HepG2 (cell line): ENCODE data around the gene OSBPL10. TPM values are rescaled to one million over a fixed set of nuclear protein-coding genes. Genes with fewer than 3 reads are reported as not detected.
A peak's percentile ranks its signal among the peaks of the same experiment; 100 is the strongest.

Experiments
- ATF2 ChIP-seq: sonication (generic); formaldehyde crosslinking; IDR thresholded peaks from 2 replicates; pipeline ENCODE4 v1.4.0; 2020; ENCODE audit warnings: missing genetic modification reagents
- CBX5 ChIP-seq: sonication (generic); formaldehyde crosslinking; IDR thresholded peaks from 2 replicates; pipeline ENCODE4 v1.4.0; 2020; ENCODE audit warnings: missing genetic modification reagents, borderline replicate concordance
- HNF1A ChIP-seq, 2 experiments: sonication (generic) in 1 of 2; formaldehyde crosslinking in 1 of 2; IDR thresholded peaks; 2 replicates each; pipeline versions ENCODE4 v1.4.0 to v1.6.1; 2016 to 2020; ENCODE audit warnings: borderline replicate concordance in 1 of 2, low read depth in 1 of 2, mild to moderate bottlenecking in 1 of 2, missing genetic modification reagents in 1 of 2
- HOXA3 ChIP-seq: sonication (generic); formaldehyde crosslinking; IDR thresholded peaks from 2 replicates; pipeline ENCODE4 v1.5.0; 2020; ENCODE audit warnings: missing genetic modification reagents
- MXD3 ChIP-seq: IDR thresholded peaks from 2 replicates; pipeline ENCODE4 v1.6.1; 2016; ENCODE audit warnings: mild to moderate bottlenecking, missing biosample characterization, missing genetic modification reagents
- TEF ChIP-seq: sonication (generic); formaldehyde crosslinking; IDR thresholded peaks from 2 replicates; pipeline ENCODE4 v1.5.0; 2020; ENCODE audit warnings: missing genetic modification reagents
- ZBTB3 ChIP-seq: sonication (generic); formaldehyde crosslinking; IDR thresholded peaks from 2 replicates; pipeline ENCODE4 v1.4.0; 2020; ENCODE audit warnings: low read depth, mild to moderate bottlenecking, moderate library complexity, missing genetic modification reagents, borderline replicate concordance
- ZNF160 ChIP-seq: sonication (generic); formaldehyde crosslinking; IDR thresholded peaks from 2 replicates; pipeline ENCODE4 v1.8.0; 2022; ENCODE audit warnings: mild to moderate bottlenecking, inconsistent platforms, missing genetic modification reagents
- ZNF235 ChIP-seq: sonication (generic); formaldehyde crosslinking; IDR thresholded peaks from 2 replicates; pipeline ENCODE4 v1.8.1; 2023; ENCODE audit warnings: mild to moderate bottlenecking, missing genetic modification reagents, borderline replicate concordance
- ZNF253 ChIP-seq: sonication (generic); formaldehyde crosslinking; IDR thresholded peaks from 2 replicates; pipeline ENCODE4 v1.8.0; 2022; ENCODE audit warnings: mild to moderate bottlenecking, missing genetic modification reagents, borderline replicate concordance
- ZNF281 ChIP-seq: sonication (generic); formaldehyde crosslinking; IDR thresholded peaks from 2 replicates; pipeline ENCODE4 v1.4.0; 2020; ENCODE audit warnings: missing genetic modification reagents, borderline replicate concordance
- ZNF335 ChIP-seq: sonication (generic); formaldehyde crosslinking; IDR thresholded peaks from 2 replicates; pipeline ENCODE4 v1.4.0; 2020; ENCODE audit warnings: missing genetic modification reagents
- ZNF354B ChIP-seq: sonication (generic); formaldehyde crosslinking; IDR thresholded peaks from 2 replicates; pipeline ENCODE4 v1.8.0; 2022; ENCODE audit warnings: mild to moderate bottlenecking, missing genetic modification reagents
- ZNF546 ChIP-seq: sonication (generic); formaldehyde crosslinking; conservative IDR thresholded peaks from 2 replicates; pipeline ENCODE4 v1.8.1; 2023; ENCODE audit warnings: mild to moderate bottlenecking, missing genetic modification reagents
- ZNF570 ChIP-seq: sonication (generic); formaldehyde crosslinking; IDR thresholded peaks from 2 replicates; pipeline ENCODE4 v1.4.0; 2020; ENCODE audit warnings: mild to moderate bottlenecking, missing genetic modification reagents, borderline replicate concordance
- ZNF615 ChIP-seq: sonication (generic); formaldehyde crosslinking; IDR thresholded peaks from 2 replicates; pipeline ENCODE4 v1.5.0; 2020; ENCODE audit warnings: mild to moderate bottlenecking, missing genetic modification reagents, borderline replicate concordance
- ZNF768 ChIP-seq: sonication (generic); formaldehyde crosslinking; IDR thresholded peaks from 2 replicates; pipeline ENCODE4 v1.4.0; 2020; ENCODE audit warnings: missing genetic modification reagents
- ZNF790 ChIP-seq: sonication (generic); formaldehyde crosslinking; IDR thresholded peaks from 2 replicates; pipeline ENCODE4 v1.8.0; 2022; ENCODE audit warnings: missing genetic modification reagents, mild to moderate bottlenecking, borderline replicate concordance
- ZNF883 ChIP-seq: sonication (generic); formaldehyde crosslinking; IDR thresholded peaks from 2 replicates; pipeline ENCODE4 v1.5.1; 2020; ENCODE audit warnings: mild to moderate bottlenecking, missing genetic modification reagents; ENCODE audit errors: not compliant biosample characterization
- ZSCAN21 ChIP-seq: sonication (generic); formaldehyde crosslinking; IDR thresholded peaks from 2 replicates; pipeline ENCODE4 v1.8.0; 2022; ENCODE audit warnings: mild to moderate bottlenecking, missing genetic modification reagents, moderate library complexity, borderline replicate concordance
- polyA plus RNA-seq, 8 experiments: library from polyadenylated mRNA; depleted of rRNA in 3 of 8; stranded (reverse) in 7 of 8; unstranded in 1 of 8; fragments of >200 nt; fragmentation: Illumina TruSeq in 4 of 8; extraction: Trizol in 4 of 8; gene quantifications; 2 replicates each; pipeline versions ENCODE4 v1.2.1 to v1.2.3, GENCODE V29; 2011 to 2016; ENCODE audit warnings: low read depth in 4 of 8, missing spikeins in 1 of 8, mixed read lengths in 1 of 8; ENCODE audit not compliant: insufficient read depth in 1 of 8
- total RNA-seq, 5 experiments: library from RNA; depleted of rRNA; stranded (reverse); fragments of >200 nt; fragmentation: Illumina TruSeq; extraction: Trizol; gene quantifications; 2 replicates each; pipeline ENCODE4 v1.2.3, GENCODE V29; 2016; ENCODE audit warnings: low read depth in 1 of 5

OSBPL10 gene
- total and polyA plus RNA-seq, 2 of the 13 experiments (the other 11 are each of a cell fraction or from before 2014, with no cell fraction given), result 10.3 to 28.6 TPM

GRCh38 chr3:31721676-31722075 lies 259.4 kb downstream of the OSBPL10 start (continued):
- TF ChIP-seq ZNF160 (CRISPR knock-in tag), result no peak
- TF ChIP-seq ZNF354B (CRISPR knock-in tag), result no peak
- TF ChIP-seq ZNF546 (CRISPR knock-in tag), result no peak
- no peak for TF ChIP-seq TEF
- no peak for TF ChIP-seq ZNF790 (CRISPR knock-in tag)
- no peak for TF ChIP-seq HNF1A (IDR thresholded peaks at IDR 0.05; ENCODE audit: low read depth)
- no peak for TF ChIP-seq HNF1A (CRISPR knock-in tag; IDR thresholded peaks at IDR 0.05; ENCODE audit: borderline replicate concordance)
- no peak for TF ChIP-seq ZBTB3 (CRISPR knock-in tag)
- TF ChIP-seq ZNF281 (CRISPR knock-in tag), result peak; percentile 35; the same call in 1 of the 2 replicates
- TF ChIP-seq ZNF883 (CRISPR knock-in tag), result no peak
- no peak for TF ChIP-seq ZNF235 (CRISPR knock-in tag)
- TF ChIP-seq ZNF570, result no peak
- TF ChIP-seq MXD3, result no peak
- TF ChIP-seq ZSCAN21 (CRISPR knock-in tag), result no peak
- no peak for TF ChIP-seq CBX5
- no peak for TF ChIP-seq ZNF615
- no peak for TF ChIP-seq HOXA3 (CRISPR knock-in tag)
- TF ChIP-seq ZNF768 (CRISPR knock-in tag), result no peak
- no peak for TF ChIP-seq ATF2
- no peak for TF ChIP-seq ZNF253 (CRISPR knock-in tag)
- no peak for TF ChIP-seq ZNF335
